ENCODE measurements around the gene TAGLN.

Gene TAGLN

GRCh38 chr11:117214404-117215110 is 15.4 kb downstream of the TAGLN start:
- DNase-seq (ENCODE audit: low read depth in 3 of 3) = no peak

DNA sequence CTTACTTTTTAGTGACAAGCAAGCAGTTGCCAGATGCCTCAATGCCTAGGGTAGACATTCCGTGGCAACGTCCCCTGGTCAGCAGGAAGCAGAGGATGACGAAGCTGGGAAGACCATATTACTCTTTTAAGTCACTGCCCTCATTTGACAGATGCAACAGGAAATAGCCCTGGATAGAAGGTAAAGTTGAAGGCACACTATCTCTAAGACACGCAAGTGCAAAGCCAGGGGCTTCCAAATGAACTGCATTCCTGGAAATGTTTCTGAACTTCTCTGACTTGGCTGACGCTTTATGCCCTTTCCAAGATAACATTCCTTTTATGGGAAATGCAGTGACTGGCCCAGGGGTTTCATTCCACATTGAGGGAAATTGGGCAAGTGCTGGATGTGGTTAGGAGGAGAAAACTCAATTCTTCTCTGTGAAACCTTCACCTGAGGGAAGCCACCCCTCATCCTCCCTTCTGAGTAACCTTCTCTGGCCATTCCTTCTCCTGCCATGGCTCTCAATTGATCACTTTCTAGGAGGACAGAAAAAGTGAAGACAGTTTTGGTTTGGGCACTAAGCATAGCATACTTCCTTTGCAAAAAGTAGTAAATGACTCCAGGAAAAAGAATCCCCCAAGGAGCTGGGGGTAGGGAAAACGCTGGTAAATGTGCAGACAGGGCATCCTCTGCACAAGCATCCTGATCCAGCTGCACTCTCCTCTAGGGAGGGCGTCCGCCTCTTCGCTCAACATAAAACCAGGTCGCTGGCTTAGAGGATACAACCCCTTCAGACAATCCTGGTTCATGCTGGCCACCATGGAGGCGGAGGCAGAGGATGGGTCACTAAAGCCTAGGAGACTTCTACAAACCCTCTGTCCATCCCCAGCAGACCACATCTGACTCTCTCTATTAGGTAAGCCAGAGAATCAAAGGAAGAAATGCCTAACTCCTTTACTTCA is 18.2 kb downstream of the TAGLN start:
- DNase-seq (ENCODE audit: low read depth in 3 of 3) = no peak

DNA sequence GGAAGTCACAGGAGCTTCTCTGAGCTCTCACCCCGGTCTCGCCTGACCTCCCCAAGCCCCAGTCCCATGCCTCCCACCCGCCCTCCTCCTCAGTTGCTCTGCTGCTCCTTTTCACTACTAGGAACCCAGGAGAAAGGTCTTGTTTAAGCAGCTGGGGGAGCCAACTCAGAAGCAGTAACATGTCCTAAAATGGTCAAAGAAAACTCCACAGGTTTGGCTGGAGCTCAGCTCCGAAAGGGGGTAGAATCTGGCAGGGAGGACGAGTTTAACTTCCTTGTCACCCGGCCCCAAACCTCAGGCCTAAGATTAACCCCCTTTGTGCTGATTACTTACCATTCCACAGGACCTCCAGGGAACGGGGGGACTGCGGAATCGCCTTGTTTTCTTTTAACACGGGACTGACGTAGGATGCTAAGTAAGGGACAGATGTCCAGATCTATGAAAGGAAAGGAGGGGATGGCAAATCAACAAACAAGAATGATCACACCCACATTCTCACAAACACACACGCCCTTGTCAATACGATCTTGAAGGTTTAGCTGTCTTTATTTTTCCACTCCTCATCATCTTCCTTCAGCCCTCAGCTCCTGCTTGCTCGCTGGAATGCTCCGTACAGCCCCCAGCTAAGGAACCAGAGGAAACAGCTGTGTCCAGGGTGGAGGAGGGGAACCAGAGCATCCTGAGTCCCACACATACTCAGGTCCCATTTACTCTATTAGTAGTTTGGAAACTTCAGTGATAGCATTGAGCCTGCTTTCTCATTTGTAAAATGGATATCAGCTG is 19.2 kb downstream of the TAGLN start:
- no peak for DNase-seq (ENCODE audit: low read depth in 3 of 3)

DNA sequence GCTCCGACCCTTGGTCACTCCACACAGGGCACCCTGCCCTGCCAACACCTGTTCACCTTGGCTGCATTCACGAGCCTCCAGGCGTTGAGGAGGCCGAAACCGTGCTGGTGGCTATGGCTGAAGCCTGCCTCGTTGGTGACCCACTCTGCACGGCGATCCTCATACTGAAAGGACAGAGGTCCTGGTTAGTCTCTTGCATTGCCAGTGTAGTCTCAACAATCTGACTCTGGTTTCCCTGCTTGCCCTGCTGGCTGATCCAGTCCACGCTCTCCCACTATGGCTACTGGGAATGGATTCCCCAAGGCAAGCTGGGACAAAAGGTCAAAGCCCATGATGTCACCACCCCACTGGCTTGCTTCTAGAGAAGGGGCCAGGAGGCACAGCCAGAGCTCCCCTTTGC is 19.8 kb downstream of the TAGLN start:
- no peak for DNase-seq (ENCODE audit: low read depth in 3 of 3)

DNA sequence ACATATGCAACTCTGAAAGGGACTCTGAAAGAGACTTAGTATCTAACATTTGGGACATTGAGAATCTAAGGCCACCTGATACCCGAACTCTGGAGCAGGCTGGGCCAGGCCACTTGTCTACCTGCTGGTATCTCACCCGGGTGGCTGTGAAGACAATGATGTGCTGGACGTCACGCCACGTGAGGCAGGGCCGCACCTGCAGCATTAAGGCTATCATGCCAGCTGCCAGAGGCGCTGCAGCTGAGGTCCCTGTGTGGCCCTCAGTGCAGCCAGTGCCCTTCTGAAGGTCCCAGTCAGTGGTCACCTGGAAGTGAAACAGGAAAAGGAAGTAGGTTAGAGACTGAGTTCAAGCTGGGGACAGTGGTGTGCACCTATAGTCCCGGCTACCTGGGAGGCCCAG is 20.3 kb downstream of the TAGLN start:
- DNase-seq (ENCODE audit: low read depth in 3 of 3) = no peak

GRCh38 chr11:117219995-117220394 is 20.8 kb downstream of the TAGLN start:
- no peak for DNase-seq (ENCODE audit: low read depth in 3 of 3)

GRCh38 chr11:117220568-117220967 is 21.4 kb downstream of the TAGLN start:
- no peak for DNase-seq (ENCODE audit: low read depth in 3 of 3)

GRCh38 chr11:117220999-117221774 is 22.0 kb downstream of the TAGLN start:
- DNase-seq (ENCODE audit: low read depth in 3 of 3) = no peak

DNA sequence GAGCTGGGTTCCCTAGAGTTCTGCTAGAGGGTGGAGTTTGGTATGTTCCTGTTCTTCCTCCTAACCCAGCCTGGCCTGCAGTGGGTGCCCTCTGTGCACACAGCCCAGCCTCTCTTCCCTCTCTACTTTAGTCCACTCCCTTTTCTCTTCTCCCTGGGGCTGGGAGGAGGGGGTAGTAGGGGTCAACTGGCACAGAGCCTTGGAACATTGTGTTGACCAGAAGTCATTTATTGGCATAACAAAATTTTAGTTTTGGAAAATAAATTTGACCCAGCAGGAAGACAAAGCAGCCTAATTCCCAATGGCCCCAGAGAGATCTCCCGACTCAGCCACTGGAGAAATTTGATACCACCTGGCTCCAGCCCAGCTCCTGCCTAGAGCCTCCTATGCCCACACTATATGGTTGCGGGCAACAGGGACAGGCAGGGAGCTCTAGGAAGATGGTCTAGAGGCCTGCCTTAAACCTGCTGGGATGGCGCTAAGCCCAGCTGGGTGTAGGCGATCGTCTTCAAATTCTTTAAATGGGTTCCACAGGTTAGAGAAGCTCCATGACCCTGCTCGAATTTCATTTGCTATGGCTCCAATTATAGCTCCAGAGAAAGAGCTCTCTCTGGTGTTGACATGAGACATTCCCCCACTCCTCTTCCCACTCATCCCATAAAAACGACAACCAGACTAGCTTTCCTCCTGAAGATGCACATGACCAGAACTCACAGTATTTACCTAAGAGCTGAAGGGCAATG is 22.8 kb downstream of the TAGLN start:
- DNase-seq (ENCODE audit: low read depth in 3 of 3) = no peak

DNA sequence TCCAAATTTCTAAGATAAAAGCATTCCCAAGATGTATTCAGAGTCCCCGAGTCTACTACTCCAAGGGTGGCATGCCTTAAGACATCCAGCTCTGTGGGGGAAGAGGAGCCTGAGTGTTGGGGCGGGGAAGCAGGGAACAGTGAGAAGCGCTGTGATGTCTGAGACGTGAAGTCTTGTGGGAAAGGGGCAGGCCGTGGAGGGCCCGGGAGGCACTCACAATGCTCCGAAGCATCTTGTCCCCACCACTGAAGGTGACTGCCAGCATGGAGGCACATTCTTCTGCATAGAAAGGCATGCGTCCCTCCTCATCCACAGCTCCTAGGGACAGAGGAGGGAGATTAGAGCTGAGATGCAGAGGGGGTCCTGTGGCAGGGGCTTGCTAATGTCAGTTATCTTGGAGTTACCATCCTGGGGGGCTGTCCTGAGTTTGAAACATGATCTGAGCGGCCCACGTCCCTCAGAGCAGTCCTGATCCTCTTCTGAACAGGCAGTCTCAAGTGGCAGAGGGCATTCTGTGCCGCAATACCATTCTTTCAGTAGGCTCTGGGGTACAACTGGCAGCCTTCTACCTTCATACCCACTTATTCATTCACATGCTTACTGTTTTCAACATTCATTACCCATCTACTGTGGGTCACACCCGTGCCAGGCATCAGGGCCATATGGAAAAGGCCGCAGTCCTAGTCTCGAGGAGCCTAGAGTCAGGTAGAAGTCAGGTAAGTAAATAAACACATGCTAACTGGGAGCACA is 24.0 kb downstream of the TAGLN start:
- DNase-seq (ENCODE audit: low read depth in 3 of 3) = no peak

GRCh38 chr11:117223741-117224689 is 24.8 kb downstream of the TAGLN start:
- no peak for DNase-seq (ENCODE audit: low read depth in 3 of 3)

GRCh38 chr11:117225553-117226170 is 26.5 kb downstream of the TAGLN start:
- no peak for DNase-seq (ENCODE audit: low read depth in 3 of 3)

DNA sequence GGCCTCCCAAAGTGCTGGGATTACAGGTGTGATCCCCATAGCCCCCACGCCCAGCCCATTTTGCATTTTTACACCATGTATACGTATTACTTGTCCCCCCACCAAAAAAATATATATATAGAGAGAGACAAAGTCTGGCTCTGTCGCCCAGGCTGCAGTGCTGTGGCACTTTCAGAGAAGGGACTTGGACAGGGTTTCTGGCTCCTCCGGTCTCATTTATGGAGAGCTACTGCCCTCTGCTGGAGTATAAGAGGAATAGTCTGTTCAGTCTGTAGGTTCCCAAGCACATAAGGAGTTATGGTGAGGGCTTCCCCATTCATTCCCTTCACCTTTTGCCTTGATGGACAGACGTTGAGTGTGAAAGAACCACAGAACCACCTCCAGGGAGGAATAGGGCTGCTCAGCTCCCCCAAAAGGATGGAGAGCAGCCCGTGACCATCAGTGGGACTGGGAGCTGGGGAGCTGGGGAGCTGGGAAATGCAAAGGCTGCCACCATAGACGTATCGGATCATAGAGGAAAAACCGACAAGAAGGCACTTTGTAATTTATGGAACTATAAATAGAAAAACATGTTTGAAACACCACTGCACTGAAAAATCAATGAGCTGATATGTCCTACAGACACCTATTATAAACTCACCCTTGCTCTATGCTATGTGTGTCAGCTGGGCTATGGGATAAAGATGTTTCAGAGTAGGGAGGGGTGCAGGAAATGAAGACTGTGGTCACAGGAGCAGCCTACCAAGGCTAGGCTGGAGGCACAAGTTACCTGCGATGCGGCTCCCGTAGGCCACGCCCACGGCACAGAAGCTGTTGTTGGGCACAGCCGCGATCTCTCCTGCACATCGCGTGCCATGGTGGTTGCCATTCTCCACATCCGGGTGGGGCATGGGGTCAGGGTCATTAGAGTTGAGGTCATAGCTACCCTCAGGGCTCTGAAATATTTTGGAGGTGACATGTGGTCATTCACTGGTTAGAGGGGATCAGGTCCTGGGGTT is 27.5 kb downstream of the TAGLN start:
- DNase-seq (ENCODE audit: low read depth in 3 of 3) = no peak

DNA sequence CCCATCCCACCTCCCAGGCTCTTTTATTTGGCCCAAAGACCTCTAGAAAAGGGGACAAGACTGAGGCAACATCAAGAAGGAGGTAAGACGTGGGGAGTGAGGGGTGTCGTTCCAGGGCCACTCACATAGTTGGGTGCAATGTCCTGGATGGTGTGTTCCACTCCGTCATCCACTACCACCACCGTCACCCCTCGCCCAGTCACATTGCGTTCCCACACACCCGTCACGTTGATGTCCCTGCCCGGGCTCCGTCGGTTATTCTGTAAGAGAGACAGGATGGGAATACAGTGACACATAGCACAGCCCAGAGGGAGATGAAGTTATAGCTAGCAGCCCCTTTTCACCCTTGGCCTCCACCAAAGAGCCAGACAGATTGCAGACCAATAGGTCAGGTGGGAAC is 28.9 kb downstream of the TAGLN start:
- no peak for DNase-seq (ENCODE audit: low read depth in 3 of 3)

- no peak for DNase-seq (ENCODE audit: low read depth in 3 of 3)
Observed at GRCh38 chr11:117229411-117229810, 30.2 kb downstream of the TAGLN start.

DNA sequence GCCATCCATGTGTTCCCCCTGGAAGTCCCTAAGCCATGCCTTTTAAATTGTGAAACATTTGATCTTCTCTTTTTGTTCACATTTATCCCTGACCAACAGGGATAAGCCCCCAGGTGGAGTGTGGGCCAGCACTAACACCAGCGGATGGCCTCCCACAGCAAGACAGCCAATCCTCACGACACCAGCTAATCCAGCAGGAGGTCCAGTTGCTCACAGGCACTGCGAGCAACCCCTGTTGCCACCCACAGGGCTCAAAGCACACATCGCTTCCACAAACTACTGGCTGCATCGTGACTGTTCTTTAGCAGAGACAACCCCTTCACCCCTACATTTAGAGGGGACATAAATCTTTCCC is 30.7 kb downstream of the TAGLN start:
- no peak for DNase-seq (ENCODE audit: low read depth in 3 of 3)

GRCh38 chr11:117230286-117230961 is 31.3 kb downstream of the TAGLN start:
- peak; percentile 18 to 53 (median 43) for DNase-seq (ENCODE audit: low read depth in 3 of 3)

All from stimulated activated CD4-positive, alpha-beta T cell treated with anti-CD3 and anti-CD28 coated beads, TNF-alpha, amount 100 ng/mL, for 24 hours (primary cell).